Measurements from ENCODE around the gene EPHA7.

EPHA7 gene

GRCh38 chr6:93242049-93242448 lies 177.3 kb downstream of the EPHA7 start:
- ATAC-seq, result no peak

GRCh38 chr6:93238632-93239031 lies 180.7 kb downstream of the EPHA7 start:
- TF ChIP-seq RARB (CRISPR knock-in tag; IDR thresholded peaks at IDR 0.05), result no peak
- no peak for ATAC-seq

More at GRCh38 chr6:93242049-93242448, 177.3 kb downstream of the EPHA7 start:
- TF ChIP-seq ZC3H10 (CRISPR knock-in tag; IDR thresholded peaks at IDR 0.05) (no peak), TCF4 (CRISPR knock-in tag; IDR thresholded peaks at IDR 0.05; ENCODE audit: borderline replicate concordance) (no peak), BACH2 (CRISPR knock-in tag; IDR thresholded peaks at IDR 0.05; ENCODE audit: borderline replicate concordance) (no peak), CREB5 (CRISPR knock-in tag; IDR thresholded peaks at IDR 0.05; ENCODE audit: low read depth) (no peak)

GRCh38 chr6:93235775-93236174 lies 183.6 kb downstream of the EPHA7 start:
- no peak for ATAC-seq
- TF ChIP-seq ESRRG (CRISPR knock-in tag; IDR thresholded peaks at IDR 0.05) (no peak), ZNF8 (CRISPR knock-in tag; IDR thresholded peaks at IDR 0.05) (no peak), BACH2 (CRISPR knock-in tag; IDR thresholded peaks at IDR 0.05; ENCODE audit: borderline replicate concordance) (no peak), RARB (CRISPR knock-in tag; IDR thresholded peaks at IDR 0.05) (no peak), PATZ1 (CRISPR knock-in tag; IDR thresholded peaks at IDR 0.05; ENCODE audit: borderline replicate concordance) (no peak), CSRNP3 (CRISPR knock-in tag; IDR thresholded peaks at IDR 0.05) (no peak), CSDC2 (CRISPR knock-in tag; IDR thresholded peaks at IDR 0.05) (no peak), SNAI2 (CRISPR knock-in tag; IDR thresholded peaks at IDR 0.05) (no peak), ZNF565 (CRISPR knock-in tag; conservative IDR thresholded peaks at IDR 0.05; ENCODE audit: low read depth) (no peak), TOX (CRISPR knock-in tag; IDR thresholded peaks at IDR 0.05; ENCODE audit: borderline replicate concordance) (no peak), ARNTL (CRISPR knock-in tag; IDR thresholded peaks at IDR 0.05; ENCODE audit: borderline replicate concordance, low read depth) (no peak), OSR1 (CRISPR knock-in tag; IDR thresholded peaks at IDR 0.05) (no peak), TSHZ2 (CRISPR knock-in tag; IDR thresholded peaks at IDR 0.05) (no peak), CREB5 (CRISPR knock-in tag; IDR thresholded peaks at IDR 0.05; ENCODE audit: low read depth) (no peak), ZFP3 (CRISPR knock-in tag; IDR thresholded peaks at IDR 0.05) (no peak), GLIS3 (CRISPR knock-in tag; IDR thresholded peaks at IDR 0.05) (no peak), POU6F1 (CRISPR knock-in tag; IDR thresholded peaks at IDR 0.05; ENCODE audit: borderline replicate concordance, low read depth) (no peak)
